T-cell (primary cell): ENCODE data around the gene DHRSX. TPM values are rescaled to one million over a fixed set of nuclear protein-coding genes. Genes with fewer than 3 reads are reported as not detected.
"Not testable (repeated sequence)": the region's sequence is repeated elsewhere in the genome, so short reads cannot be mapped to it uniquely, and the experiment has no call there.

Experiments used
- ATAC-seq, 4 experiments: fragments of 200-7000 bp in 3 of 4; fragments of 150-1000 bp in 1 of 4; cut with Tn5 transposase; replicated peaks in 1 of 4; 1 replicate in 3 of 4; 2 replicates in 1 of 4; pipeline ENCODE4 v1.10.0; 2021; ENCODE audit warnings: moderate library complexity in 3 of 4, mild to moderate bottlenecking in 2 of 4, moderate number of reproducible peaks in 1 of 4
- CTCF ChIA-PET, 2 donors: fragments of 300-600 bp; sonication (Branson Sonifier 250); formaldehyde crosslinking; loops; one replicate each; lab custom pipeline; 2022; ENCODE audit warnings: antibody characterized with exemption in 2 of 2; lab: Charles Lee
- POLR2A ChIA-PET, 2 donors: fragments of 300-600 bp; sonication (Branson Sonifier 250); formaldehyde crosslinking; loops; one replicate each; lab custom pipeline; 2022; ENCODE audit warnings: antibody characterized with exemption in 2 of 2; lab: Charles Lee
- DNase-seq, 35 experiments: peaks; one replicate each; pipeline versions ENCODE4 v3.0.0 to v3.0.0-alpha.2; 2013 to 2023
- H3K27ac ChIP-seq: one replicate; pipeline ENCODE4 v1.5.1; 2013; ENCODE audit warnings: low read length
- H3K27me3 ChIP-seq, 2 experiments: replicated peaks in 1 of 2; 1 replicate in 1 of 2; 2 replicates in 1 of 2; pipeline versions ENCODE4 v1.6.1 to v1.7.0; 2013; ENCODE audit warnings: low read length in 1 of 2, mixed read lengths in 1 of 2; ENCODE audit not compliant: control insufficient read depth in 2 of 2, insufficient read depth in 2 of 2; ENCODE audit errors: extremely low read depth in 1 of 2
- H3K36me3 ChIP-seq, 2 donors: 1 replicate in 1 of 2; 2 replicates in 1 of 2; pipeline versions ENCODE4 v1.6.1 to v1.7.0; 2013; ENCODE audit warnings: low read length in 1 of 2; ENCODE audit not compliant: control insufficient read depth in 2 of 2, insufficient read depth in 1 of 2; ENCODE audit errors: extremely low read depth in 1 of 2
- H3K4me1 ChIP-seq, 2 experiments: 1 replicate in 1 of 2; 2 replicates in 1 of 2; pipeline versions ENCODE4 v1.6.1 to v1.7.0; 2013; ENCODE audit warnings: low read length in 2 of 2, mixed read lengths in 1 of 2; ENCODE audit not compliant: insufficient read depth in 2 of 2, control insufficient read depth in 1 of 2; ENCODE audit errors: extremely low read depth in 1 of 2
- H3K4me3 ChIP-seq, 2 donors: 1 replicate in 1 of 2; 2 replicates in 1 of 2; pipeline versions ENCODE4 v1.5.1 to v1.7.0; 2013; ENCODE audit warnings: mild to moderate bottlenecking in 2 of 2, low read length in 1 of 2, moderate library complexity in 1 of 2; ENCODE audit not compliant: control insufficient read depth in 1 of 2; ENCODE audit errors: extremely low read depth in 1 of 2
- H3K9me3 ChIP-seq: 2 replicates; pipeline ENCODE4 v1.7.0; 2013
- H3K27ac Mint-ChIP-seq, 2 donors: one replicate each; pipeline ENCODE4 v1.8.0; 2020 to 2021; ENCODE audit warnings: mild to moderate bottlenecking in 2 of 2, mixed read lengths in 2 of 2
- H3K27me3 Mint-ChIP-seq, 2 donors: one replicate each; pipeline ENCODE4 v1.8.0; 2021 to 2022; ENCODE audit warnings: mixed read lengths in 2 of 2
- H3K36me3 Mint-ChIP-seq: one replicate; pipeline ENCODE4 v1.8.0; 2021; ENCODE audit warnings: mixed read lengths
- H3K4me1 Mint-ChIP-seq, 3 donors: one replicate each; pipeline ENCODE4 v1.8.0; 2020 to 2022; ENCODE audit warnings: mixed read lengths in 3 of 3, mild to moderate bottlenecking in 1 of 3
- H3K4me3 Mint-ChIP-seq, 3 donors: one replicate each; pipeline ENCODE4 v1.8.0; 2020 to 2022; ENCODE audit warnings: mild to moderate bottlenecking in 3 of 3, mixed read lengths in 3 of 3, moderate library complexity in 3 of 3
- H3K9me3 Mint-ChIP-seq, 3 donors: one replicate each; pipeline ENCODE4 v1.8.0; 2020 to 2022; ENCODE audit warnings: mixed read lengths in 3 of 3
- WGBS: methylation state at CpG from one replicate; pipeline ENCODE4 v1.1.5; 2013; ENCODE audit warnings: missing lambda C conversion rate; ENCODE audit not compliant: insufficient coverage; 5-methylcytosine and 5-hydroxymethylcytosine counted together
- total RNA-seq, 35 experiments: library from RNA in 6 of 35; stranded (reverse) in 6 of 35; fragments of 120-200 nt in 1 of 35; gene quantifications; one replicate each; pipeline versions ENCODE4 v1.2.1 to v1.2.4 and lab custom pipeline; 2013 to 2026

Gene DHRSX
- total RNA-seq, 5 donors from 2014 or later (not counting 1 experiment from before 2014, with no cell fraction given), result 13.2 to 20.0 (median 15.9) TPM

GRCh38 chrX:2284601-2285000, 216.2 kb downstream of the DHRSX start:
- no peak overlapping the region for H3K27ac Mint-ChIP-seq

DNA sequence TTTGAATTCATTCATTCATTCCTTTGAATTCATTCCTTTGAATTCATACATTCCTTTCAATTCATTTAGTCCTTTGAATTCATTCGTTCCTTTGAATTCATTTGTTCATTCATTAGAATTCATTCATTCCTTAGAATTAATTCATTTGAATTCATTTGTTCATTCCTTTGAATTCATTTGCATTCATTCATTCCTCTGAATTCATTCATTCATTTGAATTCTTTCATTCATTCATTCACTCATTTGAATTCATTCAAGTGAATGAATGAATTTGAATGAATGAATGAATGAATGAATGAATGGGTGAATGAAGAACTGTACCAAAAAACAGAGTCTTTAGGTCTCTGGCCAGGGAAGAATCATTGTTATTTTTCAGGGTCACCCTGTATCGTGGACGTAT, 216.6 kb downstream of the DHRSX start:
- H3K4me1 ChIP-seq, result no peaks in the 10 kb centered on the region
- Mint-ChIP-seq H3K27me3 (no peaks in the 10 kb centered on the region), H3K9me3 (no peaks in the 10 kb centered on the region), H3K4me1 (no peaks in the 10 kb centered on the region), H3K27ac (no peak overlapping the region), H3K36me3 (peaks cover 55% of the 10 kb centered on the region), H3K4me3 (no peak overlapping the region)
- DNase-seq (no peak), ATAC-seq (no peak)
- no peak overlapping the region for H3K27ac ChIP-seq
- 88% methylated on average over 1 of the region's 3 CpGs for WGBS
- H3K9me3 ChIP-seq, result no peaks in the 10 kb centered on the region
- peaks cover 0 to 7% of the 10 kb centered on the region in 2 donors for H3K36me3 ChIP-seq
- H3K27me3 ChIP-seq, result no peaks in the 10 kb centered on the region
- ChIA-PET POLR2A (no interaction called here), CTCF (no interaction called here)
- no peak overlapping the region for H3K4me3 ChIP-seq

More at GRCh38 chrX:2284601-2285000, 216.2 kb downstream of the DHRSX start:
- no peak overlapping the region for H3K4me3 Mint-ChIP-seq
- Histone ChIP-seq H3K27me3 (no peaks in the 10 kb centered on the region), H3K36me3 (peaks cover 0 to 7% of the 10 kb centered on the region in 2 donors), H3K4me3 (no peak overlapping the region), H3K9me3 (no peaks in the 10 kb centered on the region), H3K27ac (no peak overlapping the region), H3K4me1 (no peaks in the 10 kb centered on the region)
- H3K9me3 Mint-ChIP-seq, result no peaks in the 10 kb centered on the region
- ChIA-PET POLR2A (no interaction called here), CTCF (no interaction called here)
- ATAC-seq (no peak), DNase-seq (no peak)
- H3K4me1 Mint-ChIP-seq, result no peaks in the 10 kb centered on the region
- H3K27me3 Mint-ChIP-seq, result no peaks in the 10 kb centered on the region
- WGBS, result no CpG with 5 or more reads among the region's 4 CpGs
- peaks cover 60% of the 10 kb centered on the region for H3K36me3 Mint-ChIP-seq

DNA sequence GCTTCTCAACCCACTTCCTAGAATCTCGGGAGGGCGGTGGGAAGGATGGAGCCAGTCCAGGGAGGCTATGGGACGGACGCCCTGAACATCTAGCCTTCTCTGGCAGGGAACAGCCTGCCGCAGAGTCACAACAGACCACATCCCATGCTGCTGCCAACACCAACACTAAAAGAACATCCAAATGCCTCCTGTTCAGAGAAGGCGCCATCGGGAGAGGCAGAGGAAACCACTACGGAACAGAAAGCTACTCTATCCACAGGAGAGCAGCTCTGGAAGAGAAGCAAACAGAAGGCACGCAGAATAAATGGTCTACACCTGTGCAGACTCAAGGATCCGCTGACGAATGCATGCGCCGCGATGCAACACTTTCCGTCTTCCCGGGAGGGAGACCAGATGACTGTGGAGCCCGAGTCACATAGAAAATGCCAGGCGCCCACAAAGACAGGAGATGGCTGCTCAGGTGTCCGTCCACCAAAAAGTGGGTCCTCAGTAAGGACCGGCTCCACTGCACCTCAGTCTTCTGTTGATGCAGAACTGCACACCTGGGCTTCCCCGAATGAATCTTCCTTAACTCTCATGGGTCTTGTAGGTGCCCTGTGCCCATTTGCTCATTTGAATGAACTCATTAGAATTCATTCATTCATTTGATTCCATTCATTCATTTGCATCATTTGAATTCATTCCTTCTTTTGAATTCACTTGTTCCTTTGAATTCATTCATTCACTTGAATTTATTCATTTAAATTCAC, 217.5 kb downstream of the DHRSX start:
- 93% methylated on average over 21 of the region's 21 CpGs for whole genome bisulfite sequencing
- Histone ChIP-seq H3K4me1 (no peaks in the 10 kb centered on the region), H3K36me3 (peaks cover 0 to 7% of the 10 kb centered on the region in 2 donors), H3K9me3 (no peaks in the 10 kb centered on the region), H3K4me3 (no peak overlapping the region), H3K27me3 (no peaks in the 10 kb centered on the region), H3K27ac (no peak overlapping the region)
- ChIA-PET POLR2A (no interaction called here), CTCF (no interaction called here)
- Mint-ChIP-seq H3K9me3 (no peaks in the 10 kb centered on the region), H3K27me3 (no peaks in the 10 kb centered on the region), H3K27ac (no peak overlapping the region), H3K4me3 (no peak overlapping the region), H3K4me1 (no peaks in the 10 kb centered on the region), H3K36me3 (peaks cover 47% of the 10 kb centered on the region)
- DNase-seq (no peak), ATAC-seq (no peak)

DNA sequence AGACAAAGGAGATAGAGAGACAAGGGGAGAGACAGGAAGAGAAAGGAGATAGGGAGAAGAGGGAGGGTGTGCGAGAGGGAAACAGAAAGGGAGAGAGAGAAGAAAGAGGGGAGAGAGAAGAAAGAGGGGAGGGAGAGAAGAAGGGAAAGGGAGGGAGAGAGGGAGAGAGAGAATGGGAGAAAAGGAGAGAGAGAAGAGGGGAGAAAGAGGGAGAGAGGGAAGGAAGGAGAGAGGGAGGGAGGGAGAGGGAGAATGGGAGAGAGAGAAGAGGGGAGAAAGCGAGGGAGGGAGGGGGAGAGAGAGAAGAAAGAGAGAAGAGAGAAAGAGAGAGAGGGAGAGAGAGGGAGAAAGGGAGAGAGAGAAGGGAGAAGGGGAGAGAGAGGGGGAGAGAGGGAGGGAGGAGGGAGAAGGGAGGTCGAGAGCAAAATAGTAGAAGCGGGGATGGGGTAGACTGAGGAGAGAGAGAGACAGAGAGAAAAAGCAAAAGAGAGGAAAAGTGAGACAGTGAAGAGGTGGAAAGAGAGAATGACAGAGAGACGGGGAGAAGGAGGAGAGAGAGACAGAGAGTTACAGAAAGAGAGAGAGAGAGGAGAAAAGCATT, 218.2 kb downstream of the DHRSX start:
- 83% methylated on average over 4 of the region's 5 CpGs for WGBS
- Mint-ChIP-seq H3K36me3 (peaks cover 40% of the 10 kb centered on the region), H3K27ac (no peak overlapping the region), H3K9me3 (no peaks in the 10 kb centered on the region), H3K27me3 (no peaks in the 10 kb centered on the region), H3K4me3 (no peak overlapping the region), H3K4me1 (no peaks in the 10 kb centered on the region)
- peaks cover 0 to 2% of the 10 kb centered on the region in 2 donors for H3K36me3 ChIP-seq
- H3K4me3 ChIP-seq, result no peak overlapping the region
- no peaks in the 10 kb centered on the region for H3K9me3 ChIP-seq
- no peaks in the 10 kb centered on the region for H3K4me1 ChIP-seq
- ChIA-PET CTCF (no interaction called here), POLR2A (no interaction called here)
- DNase-seq (no peak), ATAC-seq (no peak)
- H3K27me3 ChIP-seq, result no peaks in the 10 kb centered on the region
- no peak overlapping the region for H3K27ac ChIP-seq

DNA sequence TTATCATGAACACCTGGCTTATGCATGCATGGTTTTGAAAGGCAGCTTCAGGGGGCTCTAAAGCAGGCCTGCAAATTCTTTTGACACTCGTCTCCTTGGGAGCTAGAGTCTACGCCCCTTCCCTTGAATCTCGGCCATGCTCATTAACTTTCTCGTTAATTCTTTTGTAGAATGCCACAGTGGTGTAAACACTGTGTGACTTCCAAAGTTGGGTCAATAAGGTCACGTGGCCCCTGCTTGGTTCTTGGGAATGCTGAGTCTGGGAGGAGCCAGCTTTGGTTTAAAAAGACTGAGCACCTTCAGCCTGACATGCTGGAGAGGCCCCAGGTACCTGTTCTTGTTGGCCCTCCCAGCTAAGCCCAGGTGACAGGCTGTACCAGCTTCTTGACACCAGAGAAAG, 228.4 kb downstream of the DHRSX start:
- peaks cover 53% of the 10 kb centered on the region for H3K36me3 Mint-ChIP-seq
- no peak overlapping the region for H3K27ac ChIP-seq
- peaks cover 2 to 6% of the 10 kb centered on the region in 2 donors for H3K36me3 ChIP-seq
- H3K27ac Mint-ChIP-seq, result no peak overlapping the region
- 98% methylated on average over 4 of the region's 5 CpGs for WGBS
- no peaks in the 10 kb centered on the region for H3K27me3 Mint-ChIP-seq
- H3K4me3 Mint-ChIP-seq, result no peak overlapping the region
- POLR2A ChIA-PET, result no interaction called here
- CTCF ChIA-PET, result no interaction called here
- no peaks in the 10 kb centered on the region for H3K9me3 ChIP-seq
- DNase-seq (no peak), ATAC-seq (no peak)
- H3K4me3 ChIP-seq, result no peak overlapping the region
- no peaks in the 10 kb centered on the region for H3K27me3 ChIP-seq
- H3K4me1 Mint-ChIP-seq, result no peaks in the 10 kb centered on the region
- no peaks in the 10 kb centered on the region for H3K4me1 ChIP-seq
- H3K9me3 Mint-ChIP-seq, result peaks cover 0 to 5% (median 4%) of the 10 kb centered on the region in 3 donors

DNA sequence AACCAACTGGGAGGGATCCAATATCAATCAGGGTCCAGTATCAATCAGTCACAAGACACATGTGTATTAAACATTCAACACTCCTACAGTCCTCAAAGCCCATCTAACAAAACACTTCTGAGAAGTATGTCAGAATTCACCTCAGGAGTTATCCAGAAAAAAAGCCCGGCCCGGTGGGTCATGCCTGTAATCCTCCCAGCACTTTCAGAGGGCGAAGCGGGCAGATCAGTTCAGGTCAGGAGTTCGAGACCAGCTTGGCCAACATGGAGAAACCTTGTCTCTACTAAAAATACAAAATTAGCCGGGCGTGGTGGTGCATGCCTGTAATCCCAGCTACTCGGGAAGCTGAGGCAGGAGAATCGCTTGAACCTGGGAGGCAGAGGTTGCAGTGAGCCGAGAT, 229.2 kb downstream of the DHRSX start:
- H3K36me3 ChIP-seq, H3K27me3 ChIP-seq, H3K27ac ChIP-seq, CTCF ChIA-PET, DNase-seq, ATAC-seq, POLR2A ChIA-PET, H3K4me1 ChIP-seq, H3K9me3 ChIP-seq, H3K9me3 Mint-ChIP-seq, H3K27ac Mint-ChIP-seq, H3K4me1 Mint-ChIP-seq, H3K27me3 Mint-ChIP-seq, H3K4me3 ChIP-seq, H3K4me3 Mint-ChIP-seq: not testable (repeated sequence)
- WGBS, result 76% methylated on average over 3 of the region's 10 CpGs
- peaks cover 58% of the 10 kb centered on the region for H3K36me3 Mint-ChIP-seq
